ENCODE data around the gene TRAPPC6A. TPM values are rescaled to one million over a fixed set of nuclear protein-coding genes. Genes with fewer than 3 reads are reported as not detected.

Gene TRAPPC6A
- polyA plus RNA-seq, 3 donors = 25.0 to 43.9 (median 31.7) TPM

GRCh38 chr19:45153339-45154063, 24.5 kb downstream of the TRAPPC6A start:
- WGBS, 3 donors = 1 to 3% (median 2%) methylated on average over 66 to 69 of the region's 69 CpGs
- no peak overlapping the region for H3K27ac ChIP-seq (ENCODE audit: low read depth, low read length)

- no peak overlapping the region for H3K27ac ChIP-seq (ENCODE audit: low read depth, low read length)
- WGBS, 3 donors = 1 to 5% (median 4%) methylated on average over 86 to 91 of the region's 91 CpGs
Measured at GRCh38 chr19:45152504-45153338, 25.3 kb downstream of the TRAPPC6A start.

DNA sequence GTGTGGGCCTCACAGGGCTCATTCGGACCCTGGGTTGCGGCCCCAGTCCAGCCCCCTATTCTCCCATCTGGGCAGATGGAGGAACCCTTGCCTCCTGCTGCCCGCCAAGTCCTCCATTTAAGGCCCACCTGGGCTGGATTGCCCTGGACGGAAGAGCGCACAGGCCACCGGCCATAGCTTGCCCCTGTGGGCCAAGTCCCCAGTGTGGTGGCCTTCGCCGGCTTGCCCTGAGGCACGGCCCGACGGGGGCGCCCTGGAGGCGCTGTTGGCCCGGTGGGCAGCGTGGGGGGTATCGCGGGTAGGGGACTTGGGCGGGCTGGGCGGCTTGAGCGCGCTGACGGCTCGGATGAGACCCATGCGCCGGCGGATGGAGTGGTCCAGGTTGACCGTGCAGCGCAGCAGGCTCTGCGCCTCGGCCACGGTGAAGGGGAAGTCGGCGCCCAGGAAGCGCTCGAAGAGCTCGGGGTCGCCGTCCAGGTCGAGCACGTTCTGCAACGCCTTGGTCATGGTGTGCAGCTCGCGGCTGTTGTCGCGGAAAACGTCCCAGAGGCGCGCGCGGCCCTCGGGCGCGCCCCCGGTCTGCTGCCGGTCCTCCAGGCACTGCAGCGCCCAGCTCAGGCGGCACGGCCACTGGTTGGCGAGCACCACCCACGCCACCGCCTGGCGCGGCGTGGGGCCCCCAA, 26.1 kb downstream of the TRAPPC6A start:
- WGBS, 3 donors = 12 to 15% (median 12%) methylated on average over 45 to 64 of the region's 64 CpGs
- H3K27ac ChIP-seq (ENCODE audit: low read depth, low read length) = no peak overlapping the region

DNA sequence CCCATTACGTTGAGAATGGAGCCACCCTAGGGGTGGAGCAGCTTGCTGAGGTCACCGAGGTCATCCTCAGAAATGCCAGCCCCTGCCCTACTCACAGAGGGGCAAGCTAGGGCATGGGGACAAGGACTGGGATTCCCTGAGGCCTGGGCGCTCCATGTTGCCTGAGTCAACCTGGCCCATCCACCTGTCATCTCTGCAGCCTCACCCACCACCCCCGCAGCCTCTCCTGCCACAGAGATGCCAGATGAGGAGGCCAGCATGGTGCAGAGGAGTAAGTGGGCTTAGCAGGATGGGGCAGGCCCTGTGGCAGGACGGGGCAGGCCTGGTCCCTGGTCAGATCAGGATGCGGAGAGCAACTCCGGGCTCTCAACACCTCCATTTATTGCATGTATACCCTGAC, 26.7 kb downstream of the TRAPPC6A start:
- no peak overlapping the region for H3K27ac ChIP-seq (ENCODE audit: low read depth, low read length)
- 81 to 89% (median 83%) methylated on average over 7 of the region's 7 CpGs for WGBS, 3 donors

- WGBS, 3 donors = 44 to 62% (median 59%) methylated on average over 4 of the region's 4 CpGs
- no peak overlapping the region for H3K27ac ChIP-seq (ENCODE audit: low read depth, low read length)
Measured at GRCh38 chr19:45150751-45151281, 27.2 kb downstream of the TRAPPC6A start.

- no peak overlapping the region for H3K27ac ChIP-seq (ENCODE audit: low read depth, low read length)
- WGBS, 3 donors = 87 to 95% (median 91%) methylated on average over 4 of the region's 4 CpGs
Measured at GRCh38 chr19:45150180-45150579, 27.9 kb downstream of the TRAPPC6A start.

DNA sequence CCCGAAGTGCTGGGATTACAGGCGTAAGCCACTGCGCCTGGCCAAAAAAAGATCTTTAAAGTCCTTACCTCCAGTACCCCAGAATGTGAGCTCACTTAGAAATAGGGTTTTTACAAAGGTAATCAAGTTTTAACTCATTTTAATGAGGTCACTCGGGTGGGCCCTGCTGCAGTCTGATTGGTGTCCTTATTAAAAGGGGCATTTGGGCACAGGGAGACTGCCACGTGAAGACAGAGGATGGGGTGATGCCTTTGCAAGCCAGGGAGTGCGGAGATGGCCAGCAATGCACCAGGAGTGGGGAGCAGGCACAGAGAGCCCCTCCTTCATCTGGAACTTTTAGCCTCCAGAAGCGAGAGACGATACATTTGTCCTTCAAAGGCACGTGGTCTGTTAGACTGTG, 28.9 kb downstream of the TRAPPC6A start:
- whole genome bisulfite sequencing, 3 donors = 82 to 86% (median 85%) methylated on average over 9 of the region's 9 CpGs
- no peak overlapping the region for H3K27ac ChIP-seq (ENCODE audit: low read depth, low read length)

DNA sequence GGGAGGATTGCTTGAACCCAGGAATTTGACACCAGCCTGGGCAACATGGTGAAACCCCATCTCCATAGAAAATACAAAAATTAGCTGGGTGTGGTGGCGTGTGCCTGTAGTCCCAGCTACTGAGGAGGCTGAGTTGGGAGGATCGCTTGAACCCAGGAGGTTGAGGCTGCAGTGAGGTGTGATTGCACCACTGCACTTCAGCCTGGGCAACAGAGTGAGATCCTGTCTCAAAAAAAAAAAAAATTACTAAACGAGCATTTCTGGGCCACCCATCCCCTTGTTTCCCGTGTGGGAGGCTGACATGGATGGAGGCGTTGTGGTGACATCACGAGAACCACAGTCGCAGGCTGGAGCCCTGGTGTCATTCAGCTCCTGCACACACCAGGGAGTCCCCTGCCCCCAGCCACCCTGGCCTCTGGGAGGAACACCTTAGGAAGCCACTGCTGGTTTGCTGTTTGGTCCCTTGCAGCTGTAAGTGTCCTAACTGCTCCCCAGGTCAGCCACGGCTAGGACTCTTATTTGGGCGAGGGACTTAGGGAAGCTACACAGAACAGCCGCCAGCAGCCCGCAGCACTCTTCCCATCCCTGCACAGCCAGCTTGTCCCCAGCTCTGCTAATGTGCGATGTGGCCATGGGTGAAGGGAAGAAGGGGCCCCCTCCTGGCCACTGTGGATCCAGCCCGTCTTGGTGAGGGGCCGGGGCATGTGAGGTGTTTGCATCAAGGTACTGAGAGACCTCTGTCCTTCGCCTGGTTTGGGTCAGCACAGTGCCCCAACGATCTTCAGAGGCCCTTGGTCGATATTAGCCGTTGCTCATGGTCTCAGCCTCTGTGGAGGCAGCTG, 30.0 kb downstream of the TRAPPC6A start:
- no peak overlapping the region for H3K27ac ChIP-seq (ENCODE audit: low read depth, low read length)
- 85 to 87% (median 85%) methylated on average over 18 of the region's 18 CpGs for WGBS, 3 donors

DNA sequence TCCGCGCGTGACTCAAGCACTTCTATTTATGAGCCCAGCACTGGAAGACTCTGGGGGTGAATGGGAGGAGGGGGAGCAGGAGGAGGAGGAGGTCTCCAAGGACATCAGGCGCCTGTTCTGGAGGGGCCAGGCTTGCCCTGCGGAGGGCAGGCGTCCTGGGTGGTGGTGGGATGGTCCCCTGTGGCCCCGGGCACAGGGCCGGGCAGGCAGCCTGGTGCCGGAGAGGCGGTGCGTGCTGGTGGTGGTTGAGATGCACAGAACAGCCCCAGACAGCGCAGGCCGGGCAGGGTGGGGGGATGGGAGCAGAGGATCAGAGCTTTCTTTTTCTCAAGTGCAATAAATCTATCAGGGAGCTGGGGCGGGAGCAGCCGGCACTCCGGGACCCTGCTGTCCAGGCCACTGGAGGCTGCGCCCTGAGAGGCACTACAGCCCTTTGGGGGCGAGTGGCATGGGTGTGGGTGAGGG, 31.3 kb downstream of the TRAPPC6A start:
- 92 to 93% (median 93%) methylated on average over 15 to 18 of the region's 18 CpGs for WGBS, 3 donors
- H3K27ac ChIP-seq (ENCODE audit: low read depth, low read length) = no peak overlapping the region

GRCh38 chr19:45146251-45146650, 31.8 kb downstream of the TRAPPC6A start:
- 74 to 89% (median 77%) methylated on average over 13 of the region's 13 CpGs for WGBS, 3 donors
- no peak overlapping the region for H3K27ac ChIP-seq (ENCODE audit: low read depth, low read length)

DNA sequence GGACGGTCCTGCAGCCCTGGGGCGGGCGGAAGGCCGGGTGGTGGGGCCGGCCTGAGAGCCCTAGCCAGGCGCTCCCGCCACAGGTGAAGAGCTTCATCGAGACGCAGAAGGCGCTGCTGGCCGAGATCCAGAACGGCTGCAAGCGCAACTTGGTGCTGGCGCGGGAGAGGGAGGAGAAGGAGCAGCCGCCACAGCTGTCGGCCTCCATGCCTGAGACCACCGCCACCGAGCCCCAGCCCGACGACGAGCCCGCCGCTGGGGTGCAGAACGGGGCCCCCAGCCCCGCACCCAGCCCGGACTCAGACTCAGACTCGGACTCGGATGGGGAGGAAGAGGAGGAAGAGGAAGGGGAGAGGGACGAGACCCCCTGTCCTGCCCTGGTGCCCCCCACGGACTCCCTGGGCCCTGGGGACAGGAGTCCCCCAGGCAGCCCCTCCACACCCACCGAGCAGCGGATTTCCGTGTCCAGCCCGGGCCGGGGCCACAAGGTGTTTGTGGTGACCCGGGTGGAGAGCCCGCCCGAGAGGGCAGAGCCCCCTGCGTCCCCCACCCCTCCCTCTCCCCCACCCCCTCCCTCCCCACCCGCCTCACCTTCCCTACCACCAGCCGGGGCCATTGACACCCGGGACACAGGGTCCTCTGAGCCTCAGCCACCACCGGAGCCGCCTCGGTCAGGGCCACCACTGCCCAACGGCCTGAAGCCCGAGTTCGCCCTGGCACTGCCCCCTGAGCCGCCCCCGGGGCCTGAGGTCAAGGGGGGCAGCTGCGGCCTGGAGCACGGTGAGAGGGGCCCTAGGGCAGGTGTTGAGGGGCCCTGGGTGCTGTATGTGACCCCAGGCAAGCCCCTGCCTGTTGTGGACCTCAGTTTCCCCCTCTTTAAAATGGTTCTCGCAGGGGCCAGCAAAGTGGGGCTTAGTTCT, 32.5 kb downstream of the TRAPPC6A start:
- WGBS, 3 donors = 91 to 95% (median 95%) methylated on average over 42 to 54 of the region's 54 CpGs
- H3K27ac ChIP-seq (ENCODE audit: low read depth, low read length) = no peak overlapping the region

DNA sequence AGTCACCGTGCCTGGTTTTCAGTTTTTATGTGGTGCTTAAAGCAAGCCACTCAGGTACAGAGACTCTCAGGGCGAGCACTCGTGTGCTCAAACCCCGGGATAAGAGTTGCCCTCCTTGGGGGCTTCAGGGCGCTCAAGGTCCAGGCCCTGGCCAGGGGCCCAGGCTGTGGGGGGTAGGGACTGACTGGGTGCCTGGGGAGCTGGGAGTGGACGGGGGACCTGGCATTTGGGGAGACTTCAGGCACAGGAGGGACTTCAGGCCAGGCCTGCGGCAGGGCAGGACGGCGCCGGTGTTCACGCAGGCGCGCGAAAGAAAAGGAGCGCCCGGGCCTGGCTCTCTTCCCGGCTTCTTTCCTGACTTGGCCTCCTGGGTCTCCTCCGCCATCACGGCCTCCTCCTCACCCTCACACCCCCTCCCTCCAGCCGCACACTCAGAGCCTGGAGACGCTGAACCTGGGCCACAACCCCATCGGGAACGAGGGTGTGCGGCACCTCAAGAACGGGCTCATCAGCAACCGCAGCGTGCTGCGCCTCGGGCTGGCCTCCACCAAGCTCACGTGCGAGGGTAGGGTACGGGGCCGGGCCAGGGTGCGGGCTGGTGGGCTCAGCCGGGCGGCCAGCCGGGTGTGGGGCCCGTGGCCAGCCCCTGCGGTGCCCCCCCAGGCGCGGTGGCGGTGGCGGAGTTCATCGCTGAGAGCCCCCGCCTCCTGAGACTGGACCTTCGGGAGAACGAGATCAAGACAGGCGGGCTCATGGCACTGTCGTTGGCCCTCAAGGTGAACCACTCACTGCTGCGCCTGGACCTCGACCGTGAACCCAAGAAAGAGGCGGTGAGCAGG, 33.4 kb downstream of the TRAPPC6A start:
- H3K27ac ChIP-seq (ENCODE audit: low read depth, low read length) = no peak overlapping the region
- WGBS, 3 donors = 95 to 96% (median 96%) methylated on average over 42 to 53 of the region's 53 CpGs

DNA sequence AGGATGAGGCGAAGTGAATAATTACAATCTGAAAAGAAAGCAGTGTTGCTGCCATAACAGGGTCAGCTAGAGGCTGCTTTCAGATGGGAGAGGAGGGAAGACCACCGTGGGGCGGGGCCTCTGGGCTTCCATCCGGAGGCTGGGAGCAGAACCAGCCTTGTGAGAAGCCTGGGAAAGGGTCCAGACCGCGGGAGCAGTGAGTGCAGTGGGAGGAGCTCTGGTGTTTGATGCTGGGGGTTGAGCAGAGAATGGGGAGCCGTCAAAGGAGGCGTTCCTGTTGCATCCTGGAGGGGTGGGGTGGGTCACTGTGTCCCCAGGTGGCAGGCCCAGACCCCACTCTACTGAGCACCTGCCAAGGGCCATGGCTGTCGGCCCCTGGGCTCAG, 35.3 kb downstream of the TRAPPC6A start:
- no peak overlapping the region for H3K27ac ChIP-seq (ENCODE audit: low read depth, low read length)

DNA sequence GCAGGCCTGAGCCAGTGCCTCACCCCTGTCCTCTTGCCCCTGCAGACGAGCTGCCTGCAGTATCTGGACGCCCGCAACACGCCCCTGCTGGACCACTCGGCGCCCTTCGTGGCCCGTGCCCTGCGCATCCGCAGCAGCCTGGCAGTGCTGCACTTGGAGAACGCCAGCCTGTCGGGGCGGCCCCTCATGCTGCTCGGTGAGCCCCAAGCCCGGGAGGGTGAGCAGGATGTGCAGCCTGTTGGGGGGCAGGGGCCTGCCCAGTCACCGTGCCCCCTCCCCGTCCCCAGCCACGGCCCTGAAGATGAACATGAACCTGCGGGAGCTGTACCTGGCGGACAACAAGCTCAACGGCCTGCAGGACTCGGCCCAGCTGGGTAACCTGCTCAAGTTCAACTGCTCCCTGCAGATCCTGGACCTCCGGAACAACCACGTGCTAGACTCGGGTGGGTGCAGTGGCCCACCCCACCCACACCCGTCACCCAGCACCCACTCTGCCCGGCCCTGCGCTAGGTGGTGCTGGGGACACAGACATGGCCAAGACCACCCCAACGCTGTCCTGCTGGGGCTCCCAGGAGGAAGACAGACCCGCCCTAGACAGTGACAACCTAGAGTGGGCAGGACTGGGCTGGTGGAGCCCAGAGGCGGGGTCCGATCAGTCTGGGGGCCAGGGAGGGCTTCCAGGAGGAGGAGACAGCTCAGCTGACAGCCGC, 35.9 kb downstream of the TRAPPC6A start:
- WGBS, 3 donors = 91 to 97% (median 92%) methylated on average over 32 to 33 of the region's 33 CpGs
- H3K27ac ChIP-seq (ENCODE audit: low read depth, low read length) = no peak overlapping the region

More for the DNA sequence above, 35.3 kb downstream of the TRAPPC6A start:
- 77 to 86% (median 82%) methylated on average over 9 of the region's 9 CpGs for WGBS, 3 donors

GRCh38 chr19:45141203-45141900, 36.7 kb downstream of the TRAPPC6A start:
- 95% methylated on average over 28 of the region's 28 CpGs for WGBS, 3 donors
- H3K27ac ChIP-seq (ENCODE audit: low read depth, low read length) = no peak overlapping the region

All from adipose tissue (tissue), 3 donors.